HG03571 (cell line): ENCODE measurements around the gene ARHGDIG.

Experiments
- ATAC-seq: cut with Tn5 transposase; IDR thresholded peaks from one replicate; pipeline ENCODE4 v1.9.1; 2021; ENCODE audit not compliant: unreplicated experiment

The ARHGDIG gene

GRCh38 chr16:293043-293775 is 12.8 kb downstream of the ARHGDIG start:
- no peak for ATAC-seq

- ATAC-seq: no peak
Measured at GRCh38 chr16:296276-296675, 15.9 kb downstream of the ARHGDIG start.

DNA sequence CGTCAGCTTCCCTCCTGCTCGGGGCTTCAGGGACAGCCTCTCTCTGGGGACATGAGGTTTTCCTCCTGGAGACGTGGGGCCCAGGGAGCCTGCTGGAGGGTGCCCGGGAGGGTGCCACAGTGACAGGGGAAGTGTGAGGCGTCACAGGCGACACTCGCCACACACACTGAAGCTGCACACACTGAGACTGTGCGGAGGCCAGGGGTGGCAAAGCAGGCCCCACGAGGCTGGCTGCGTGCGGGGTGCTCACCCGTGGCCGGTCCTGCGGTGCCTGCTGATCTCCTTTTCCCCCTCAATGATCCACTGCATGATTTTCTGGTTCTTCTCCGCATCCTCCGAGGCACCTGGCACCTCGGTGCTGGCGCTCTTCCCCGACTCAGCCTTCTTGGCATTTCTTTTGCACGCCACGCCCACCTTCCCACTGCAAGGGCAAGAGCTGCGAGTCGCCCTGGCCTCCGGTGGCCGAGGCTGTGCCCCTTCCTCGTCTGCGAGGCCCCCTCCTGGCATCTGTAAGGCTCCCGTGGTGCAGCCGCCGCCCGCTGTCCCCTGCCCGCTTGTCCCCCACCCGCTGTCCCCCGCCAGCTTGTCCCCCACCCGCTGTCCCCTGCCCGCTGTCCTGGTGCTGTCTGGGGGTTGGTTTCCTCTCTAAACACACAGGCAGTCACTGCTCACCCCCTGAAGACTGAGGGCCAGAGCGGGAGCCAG is 16.6 kb downstream of the ARHGDIG start:
- no peak for ATAC-seq

GRCh38 chr16:297832-298231 is 17.4 kb downstream of the ARHGDIG start:
- no peak for ATAC-seq

DNA sequence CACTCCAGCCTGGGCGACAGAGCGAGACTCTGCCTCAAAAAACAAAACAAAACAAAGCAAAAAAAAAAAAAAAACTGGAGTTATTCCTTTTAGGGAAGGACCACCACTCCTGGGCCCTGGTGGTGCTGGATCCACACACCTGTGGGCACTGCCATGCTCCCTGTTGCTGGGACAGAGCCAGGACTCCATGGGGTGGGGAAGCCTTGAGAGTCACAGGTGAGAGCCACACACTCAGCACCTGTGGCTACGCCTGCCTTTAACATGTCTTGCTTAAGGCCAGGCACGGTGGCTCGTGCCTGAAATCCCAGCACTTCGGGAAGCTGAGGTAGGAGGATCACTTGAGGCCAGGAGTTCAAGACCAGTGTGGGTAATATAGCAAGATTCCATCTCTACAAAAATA is 20.8 kb downstream of the ARHGDIG start:
- ATAC-seq: no peak

DNA sequence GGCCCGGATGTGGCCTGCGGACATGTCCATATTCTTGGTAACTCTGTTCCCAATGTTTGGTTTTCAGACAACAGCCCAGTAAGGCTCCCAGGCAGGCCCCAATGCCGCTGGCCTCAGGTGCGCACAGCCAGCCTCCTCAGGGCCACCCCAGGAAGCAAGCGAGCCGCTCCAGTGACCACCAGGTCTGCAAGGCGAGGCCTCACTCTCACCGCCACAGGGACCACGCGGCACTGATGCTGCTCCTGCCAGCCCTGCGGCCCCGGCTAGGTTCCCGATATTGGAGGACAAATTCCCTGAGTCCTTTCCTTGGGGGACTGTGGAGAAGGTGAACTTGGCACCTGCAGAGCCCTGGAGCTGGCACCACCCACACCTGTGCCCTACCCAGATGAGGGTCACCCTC is 21.6 kb downstream of the ARHGDIG start:
- ATAC-seq: no peak

DNA sequence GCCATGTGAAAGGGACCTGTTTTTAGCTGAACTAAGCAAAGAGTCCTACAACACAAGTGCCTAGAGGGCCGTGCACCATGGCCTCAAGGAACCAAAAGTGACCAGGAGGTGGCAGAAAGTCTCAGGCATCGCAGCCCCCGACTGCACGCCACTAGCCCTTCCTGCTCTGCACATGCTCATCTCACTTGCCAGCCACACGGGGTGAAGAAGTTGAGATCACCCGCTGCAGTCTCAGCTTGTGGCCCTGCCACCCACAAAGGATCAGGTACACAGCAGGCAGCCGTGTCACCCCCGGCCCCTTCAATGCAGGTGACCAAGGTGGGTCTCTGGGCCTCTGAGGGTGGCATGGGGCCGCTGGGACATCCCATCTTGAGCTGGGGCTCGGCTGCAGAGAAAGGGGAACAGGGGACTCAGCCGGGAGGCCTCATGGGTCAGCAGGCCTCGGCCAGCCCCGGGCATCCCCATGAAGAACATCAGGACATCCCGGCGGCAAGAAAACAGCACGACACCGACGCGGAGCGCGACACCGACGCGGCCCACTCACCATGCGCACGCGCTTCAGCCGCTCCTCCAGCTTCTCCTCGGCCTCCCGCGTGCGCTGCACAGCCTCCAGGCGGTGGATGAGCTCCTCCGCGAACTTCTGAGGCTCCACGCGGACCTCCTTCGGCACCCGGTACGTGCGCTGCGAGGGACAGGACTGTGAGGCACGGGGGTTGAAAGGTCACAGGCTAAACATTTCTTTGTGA is 23.5 kb downstream of the ARHGDIG start:
- ATAC-seq: no peak

GRCh38 chr16:305916-306626 is 25.7 kb downstream of the ARHGDIG start:
- ATAC-seq: no peak

DNA sequence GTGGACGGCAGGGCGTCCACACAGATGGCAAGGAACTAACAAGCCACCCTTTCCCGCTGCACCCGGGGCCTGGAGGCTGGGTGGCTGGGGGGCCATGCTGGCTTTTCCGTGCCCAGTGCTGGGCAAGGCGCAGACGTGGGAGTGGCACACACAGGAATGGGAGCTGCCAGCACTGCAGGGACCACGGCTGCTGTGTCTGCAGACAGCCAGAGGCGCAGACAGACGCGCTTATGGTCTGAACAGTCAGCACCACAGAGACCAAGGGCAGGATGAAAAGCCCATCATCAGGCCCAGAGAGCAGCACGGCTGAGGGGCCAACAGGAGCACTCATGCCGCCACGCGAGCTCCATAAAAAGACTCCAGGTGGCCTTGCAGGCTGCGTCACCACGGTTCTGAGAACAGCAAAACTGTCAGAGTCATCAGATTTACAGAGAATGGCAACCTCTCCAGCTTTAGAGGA is 26.6 kb downstream of the ARHGDIG start:
- ATAC-seq: no peak

- no peak for ATAC-seq
Measured at GRCh38 chr16:307691-308312, 27.4 kb downstream of the ARHGDIG start.

DNA sequence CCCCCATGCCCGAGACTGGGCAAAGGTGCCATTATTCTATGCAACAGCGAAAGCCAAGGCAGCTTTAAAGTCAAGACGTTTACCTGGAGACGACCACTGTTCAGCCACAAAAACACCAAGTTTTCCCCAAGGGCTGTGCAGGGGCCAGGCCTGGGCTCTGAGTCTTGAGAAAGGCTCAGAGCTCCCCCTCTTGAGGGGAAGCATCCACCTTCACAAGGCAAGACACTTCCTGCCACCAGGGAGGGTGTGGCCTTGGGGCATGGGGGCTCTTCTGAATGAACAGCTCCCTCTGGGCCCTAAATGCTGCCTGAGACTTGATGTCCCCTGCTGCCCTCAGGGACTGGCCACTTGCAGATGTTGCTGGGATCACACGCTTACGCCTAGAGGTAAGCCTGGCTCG is 29.1 kb downstream of the ARHGDIG start:
- no peak for ATAC-seq

GRCh38 chr16:311725-312124 is 31.3 kb downstream of the ARHGDIG start:
- no peak for ATAC-seq

- ATAC-seq: no peak
Measured at GRCh38 chr16:314351-314750, 34.0 kb downstream of the ARHGDIG start.

- ATAC-seq: no peak
Measured at GRCh38 chr16:314795-315299, 34.5 kb downstream of the ARHGDIG start.

DNA sequence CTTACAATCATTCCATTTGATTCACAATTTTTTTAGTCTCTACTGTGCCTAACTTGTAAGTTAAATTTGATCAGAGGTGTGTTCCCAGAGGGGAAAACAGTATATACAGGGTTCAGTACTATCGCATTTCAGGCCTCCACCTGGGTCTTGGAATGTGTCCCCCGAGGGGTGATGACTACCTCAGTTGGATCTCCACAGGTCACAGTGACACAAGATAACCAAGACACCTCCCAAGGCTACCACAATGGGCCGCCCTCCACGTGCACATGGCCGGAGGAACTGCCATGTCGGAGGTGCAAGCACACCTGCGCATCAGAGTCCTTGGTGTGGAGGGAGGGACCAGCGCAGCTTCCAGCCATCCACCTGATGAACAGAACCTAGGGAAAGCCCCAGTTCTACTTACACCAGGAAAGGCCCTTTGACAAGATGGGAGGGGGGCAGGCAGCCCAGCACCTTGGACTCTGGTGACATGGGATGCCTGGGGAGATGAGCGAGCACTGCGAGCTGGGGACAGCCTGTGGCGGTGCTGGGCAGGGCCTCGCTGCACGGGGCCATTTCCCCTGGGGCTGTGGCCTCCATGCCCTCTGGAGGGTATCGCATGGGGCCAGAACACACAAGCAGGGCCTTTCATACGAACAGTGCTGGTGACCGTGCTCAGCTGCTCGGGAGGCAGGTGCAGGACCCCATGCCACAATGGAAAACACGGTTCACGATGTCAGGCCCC is 36.5 kb downstream of the ARHGDIG start:
- ATAC-seq: no peak

- no peak for ATAC-seq
Measured at GRCh38 chr16:317583-317982, 37.2 kb downstream of the ARHGDIG start.

DNA sequence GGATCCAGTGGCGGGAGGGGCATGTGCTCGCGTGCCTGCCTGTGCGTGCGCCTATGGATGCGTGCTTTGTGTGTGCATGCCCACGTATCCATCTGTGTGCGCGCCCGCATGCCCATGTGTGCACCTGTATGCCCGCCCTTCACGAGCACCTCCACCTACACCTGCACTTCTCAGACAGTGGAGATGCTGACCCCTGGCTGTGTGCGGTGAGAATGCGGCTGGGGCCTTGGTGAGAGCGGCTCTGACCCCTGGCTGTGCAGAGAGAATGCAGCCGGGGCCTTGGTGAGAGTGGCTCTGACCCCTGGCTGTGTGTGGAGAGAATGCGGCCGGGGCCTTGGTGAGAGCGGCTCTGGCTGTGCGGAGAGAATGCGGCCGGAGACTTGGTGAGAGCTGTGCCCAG is 38.2 kb downstream of the ARHGDIG start:
- ATAC-seq: no peak

- ATAC-seq: no peak
Measured at GRCh38 chr16:320206-320605, 39.8 kb downstream of the ARHGDIG start.

GRCh38 chr16:321532-321931 is 41.1 kb downstream of the ARHGDIG start:
- ATAC-seq: no peak
